ENCODE measurements around the gene PHKA1. TPM values are rescaled to one million over a fixed set of nuclear protein-coding genes. Genes with fewer than 3 reads are reported as not detected.

Gene PHKA1
- total RNA-seq, 1 experiment from 2014 or later: 15.3 TPM

DNA sequence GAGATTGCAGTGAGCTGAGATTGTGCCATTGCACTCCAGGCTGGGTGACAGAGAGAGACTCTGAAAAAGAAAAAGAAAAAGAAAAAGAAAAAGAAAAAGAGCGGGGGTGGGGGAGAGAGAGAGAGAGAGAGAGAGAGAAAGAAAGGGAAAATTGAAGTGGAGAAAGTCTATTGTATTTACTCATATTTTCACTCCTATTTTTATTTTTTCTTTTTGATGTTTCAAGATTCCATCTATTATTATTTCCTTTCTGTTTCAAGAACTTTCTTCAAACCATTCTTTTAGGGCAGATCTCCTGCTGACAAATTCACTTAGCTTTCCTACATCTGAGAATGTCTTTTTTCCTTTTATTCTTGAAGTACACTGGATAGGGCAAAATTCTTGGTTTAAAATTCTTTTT is 83.9 kb downstream of the PHKA1 start:
- Histone ChIP-seq H2AFZ (ENCODE audit: low read depth, low read length, poor library complexity, severe bottlenecking) (no peak overlapping the region), H3K9me2 (ENCODE audit: insufficient read depth) (no peaks in the 10 kb centered on the region), H4K20me1 (ENCODE audit: insufficient read depth) (no peaks in the 10 kb centered on the region), H3K79me2 (ENCODE audit: insufficient read depth, low read length) (no peaks in the 10 kb centered on the region), H3K27me3 (ENCODE audit: insufficient read depth, low read length) (no peaks in the 10 kb centered on the region), H3K4me3 (replicated peaks in 1 of 2; ENCODE audit: low read depth in 1 of 2, low read length in 2 of 2) (no peak overlapping the region), H3K4me2 (ENCODE audit: low read length) (no peak overlapping the region), H3K9me3 (ENCODE audit: control insufficient read depth in 1 of 2, insufficient read depth in 1 of 2, low read depth in 1 of 2, low read length in 2 of 2) (no peaks in the 10 kb centered on the region), H3K4me1 (ENCODE audit: control insufficient read depth in 1 of 2, insufficient read depth in 2 of 2, low read length in 2 of 2) (no peaks in the 10 kb centered on the region), H3K9ac (ENCODE audit: low read length) (no peak overlapping the region), H3K36me3 (ENCODE audit: control insufficient read depth in 1 of 2, insufficient read depth in 2 of 2, low read length in 2 of 2) (0 out of 4 replicates have a peak, but pooled peaks cover 0 to 3% of the 10 kb centered on the region in 2 experiments), H3K27ac (ENCODE audit: low read depth, low read length) (no peak overlapping the region)
- ChIA-PET CTCF (no interaction called here), RAD21 (ENCODE audit: low non-redundant PET in 1 of 2, low total read pairs in 2 of 2, uncharacterized antibody in 2 of 2, unreplicated experiment in 2 of 2) (no interaction called here), POLR2A (no interaction called here)
- no peak for DNase-seq (ENCODE audit: low read depth, low spot score)
- TF ChIP-seq EZH2 (IDR thresholded peaks at IDR 0.05) (no peak), EGR1 (IDR thresholded peaks at IDR 0.05; ENCODE audit: low read depth) (no peak), POLR2AphosphoS5 (IDR thresholded peaks at IDR 0.05; ENCODE audit: low read depth, low read length) (no peak), JUND (IDR thresholded peaks at IDR 0.05) (no peak), SP1 (IDR thresholded peaks at IDR 0.05; ENCODE audit: low read depth) (no peak), ZFX (IDR thresholded peaks at IDR 0.05) (no peak), ZNF274 (IDR thresholded peaks at IDR 0.05; ENCODE audit: low read depth, low read length) (no peak), TCF7L2 (IDR thresholded peaks at IDR 0.05; ENCODE audit: borderline replicate concordance, extremely low read depth, insufficient read depth, insufficient read length) (no peak), CBX3 (IDR thresholded peaks at IDR 0.05; ENCODE audit: low read depth) (no peak), ELF1 (IDR thresholded peaks at IDR 0.05; ENCODE audit: borderline replicate concordance, low read depth) (no peak), EZH2phosphoT487 (IDR thresholded peaks at IDR 0.05; ENCODE audit: borderline replicate concordance) (no peak), YY1 (IDR thresholded peaks at IDR 0.05; ENCODE audit: extremely low read depth, insufficient replicate concordance, low read depth, low read length) (no peak)
- TF ChIP-seq, protein P1, sequence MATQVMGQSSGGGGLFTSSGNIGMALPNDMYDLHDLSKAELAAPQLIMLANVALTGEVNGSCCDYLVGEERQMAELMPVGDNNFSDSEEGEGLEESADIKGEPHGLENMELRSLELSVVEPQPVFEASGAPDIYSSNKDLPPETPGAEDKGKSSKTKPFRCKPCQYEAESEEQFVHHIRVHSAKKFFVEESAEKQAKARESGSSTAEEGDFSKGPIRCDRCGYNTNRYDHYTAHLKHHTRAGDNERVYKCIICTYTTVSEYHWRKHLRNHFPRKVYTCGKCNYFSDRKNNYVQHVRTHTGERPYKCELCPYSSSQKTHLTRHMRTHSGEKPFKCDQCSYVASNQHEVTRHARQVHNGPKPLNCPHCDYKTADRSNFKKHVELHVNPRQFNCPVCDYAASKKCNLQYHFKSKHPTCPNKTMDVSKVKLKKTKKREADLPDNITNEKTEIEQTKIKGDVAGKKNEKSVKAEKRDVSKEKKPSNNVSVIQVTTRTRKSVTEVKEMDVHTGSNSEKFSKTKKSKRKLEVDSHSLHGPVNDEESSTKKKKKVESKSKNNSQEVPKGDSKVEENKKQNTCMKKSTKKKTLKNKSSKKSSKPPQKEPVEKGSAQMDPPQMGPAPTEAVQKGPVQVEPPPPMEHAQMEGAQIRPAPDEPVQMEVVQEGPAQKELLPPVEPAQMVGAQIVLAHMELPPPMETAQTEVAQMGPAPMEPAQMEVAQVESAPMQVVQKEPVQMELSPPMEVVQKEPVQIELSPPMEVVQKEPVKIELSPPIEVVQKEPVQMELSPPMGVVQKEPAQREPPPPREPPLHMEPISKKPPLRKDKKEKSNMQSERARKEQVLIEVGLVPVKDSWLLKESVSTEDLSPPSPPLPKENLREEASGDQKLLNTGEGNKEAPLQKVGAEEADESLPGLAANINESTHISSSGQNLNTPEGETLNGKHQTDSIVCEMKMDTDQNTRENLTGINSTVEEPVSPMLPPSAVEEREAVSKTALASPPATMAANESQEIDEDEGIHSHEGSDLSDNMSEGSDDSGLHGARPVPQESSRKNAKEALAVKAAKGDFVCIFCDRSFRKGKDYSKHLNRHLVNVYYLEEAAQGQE (IDR thresholded peaks at IDR 0.05; ENCODE audit: low read depth): no peak
- TF ChIP-seq, protein P2, sequence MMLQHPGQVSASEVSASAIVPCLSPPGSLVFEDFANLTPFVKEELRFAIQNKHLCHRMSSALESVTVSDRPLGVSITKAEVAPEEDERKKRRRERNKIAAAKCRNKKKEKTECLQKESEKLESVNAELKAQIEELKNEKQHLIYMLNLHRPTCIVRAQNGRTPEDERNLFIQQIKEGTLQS (IDR thresholded peaks at IDR 0.05): no peak
- TF ChIP-seq, protein P3, sequence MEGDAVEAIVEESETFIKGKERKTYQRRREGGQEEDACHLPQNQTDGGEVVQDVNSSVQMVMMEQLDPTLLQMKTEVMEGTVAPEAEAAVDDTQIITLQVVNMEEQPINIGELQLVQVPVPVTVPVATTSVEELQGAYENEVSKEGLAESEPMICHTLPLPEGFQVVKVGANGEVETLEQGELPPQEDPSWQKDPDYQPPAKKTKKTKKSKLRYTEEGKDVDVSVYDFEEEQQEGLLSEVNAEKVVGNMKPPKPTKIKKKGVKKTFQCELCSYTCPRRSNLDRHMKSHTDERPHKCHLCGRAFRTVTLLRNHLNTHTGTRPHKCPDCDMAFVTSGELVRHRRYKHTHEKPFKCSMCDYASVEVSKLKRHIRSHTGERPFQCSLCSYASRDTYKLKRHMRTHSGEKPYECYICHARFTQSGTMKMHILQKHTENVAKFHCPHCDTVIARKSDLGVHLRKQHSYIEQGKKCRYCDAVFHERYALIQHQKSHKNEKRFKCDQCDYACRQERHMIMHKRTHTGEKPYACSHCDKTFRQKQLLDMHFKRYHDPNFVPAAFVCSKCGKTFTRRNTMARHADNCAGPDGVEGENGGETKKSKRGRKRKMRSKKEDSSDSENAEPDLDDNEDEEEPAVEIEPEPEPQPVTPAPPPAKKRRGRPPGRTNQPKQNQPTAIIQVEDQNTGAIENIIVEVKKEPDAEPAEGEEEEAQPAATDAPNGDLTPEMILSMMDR (IDR thresholded peaks at IDR 0.05 in 2 of 3, conservative IDR thresholded peaks at IDR 0.05 in 1 of 3; ENCODE audit: borderline replicate concordance in 1 of 3, insufficient read depth in 1 of 3, low read depth in 2 of 3, low read length in 2 of 3): no peak
- no TSS peak for BruUV-seq (replicated peaks)
- intact Hi-C loops (cut with micrococcal nuclease): no loop called here
- ATAC-seq: no peak
